ENCODE measurements around the gene F8.

Gene F8

GRCh38 chrX:154809939-154810665 lies 212.4 kb downstream of the F8 start:
- DNase-seq: no peak

DNA sequence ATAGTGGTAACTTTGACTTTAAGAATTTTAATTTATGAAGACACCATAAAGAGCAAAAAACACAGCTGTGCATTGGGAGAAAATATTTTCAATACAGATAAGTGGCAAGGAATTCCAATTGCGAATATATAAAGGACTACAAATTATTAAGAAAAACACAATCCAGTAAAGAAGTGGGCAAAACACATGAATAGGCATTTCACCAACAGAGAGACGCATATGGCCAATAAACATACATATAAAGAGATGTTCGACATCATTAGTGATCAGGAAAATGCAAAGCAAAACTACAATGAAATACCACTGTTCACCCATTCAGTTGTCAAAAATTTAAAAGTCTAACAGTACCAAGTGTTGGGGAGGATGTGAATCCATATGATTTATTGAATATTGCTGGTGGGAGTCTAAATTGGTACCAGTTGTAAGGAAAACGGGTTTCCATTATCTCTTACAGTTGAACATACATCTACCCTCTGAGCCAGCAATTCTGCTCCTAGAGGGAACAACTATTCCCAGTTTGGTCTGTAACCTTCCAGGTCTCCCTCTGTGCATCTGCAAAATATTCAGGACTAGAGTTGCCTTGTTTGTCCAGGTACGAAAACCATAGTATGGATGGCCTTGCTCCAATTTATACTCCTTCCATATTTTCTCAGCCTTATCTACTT lies 215.6 kb downstream of the F8 start:
- no peak for DNase-seq

GRCh38 chrX:154805696-154806091 lies 216.8 kb downstream of the F8 start:
- DNase-seq: no peak

DNA sequence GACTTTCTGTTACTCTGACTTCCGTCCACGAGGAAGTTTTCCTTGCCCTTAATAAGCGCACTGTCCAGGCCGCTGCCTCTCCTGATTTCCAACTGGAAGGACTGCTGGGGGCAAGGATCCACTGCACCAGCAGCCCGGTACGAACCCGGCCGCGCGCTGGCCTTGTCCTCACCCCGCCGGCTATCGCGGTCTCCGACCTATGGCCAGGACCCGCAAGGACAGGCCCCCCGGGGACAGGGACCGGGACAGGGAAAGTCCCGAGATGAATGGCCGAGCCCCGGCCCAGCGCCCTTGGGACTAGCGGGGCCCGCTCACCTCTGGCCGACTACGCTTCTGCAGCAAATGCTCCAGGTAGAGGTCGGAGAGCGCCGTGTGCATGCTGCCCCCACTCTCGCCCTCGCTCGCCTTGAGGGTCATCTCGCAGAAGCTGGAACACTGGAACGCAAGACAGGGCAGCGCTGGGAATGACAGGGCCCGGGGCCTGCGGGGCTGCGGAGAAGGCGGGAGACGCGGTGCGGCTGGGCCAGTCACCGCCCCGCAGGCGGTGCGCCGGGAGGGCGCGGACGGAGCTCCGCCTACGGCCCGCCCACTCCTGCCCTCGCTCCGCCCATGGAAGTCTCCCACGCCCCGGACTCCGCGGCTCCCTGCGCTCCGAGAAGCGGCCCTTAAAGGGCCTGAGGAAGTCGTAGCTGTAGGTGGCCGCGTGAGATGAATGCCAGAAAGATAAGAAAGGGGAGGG lies 217.4 kb downstream of the F8 start, which contains the start of gene MPP1:
Gene MPP1, minus strand, starts transcription at position 529 of the 739 bp plus-strand sequence. Its CDS starts 112 bp downstream, at position 417.
- DNase-seq: no peak

- no peak for DNase-seq
Measured at GRCh38 chrX:154804261-154804956, 218.1 kb downstream of the F8 start.

DNA sequence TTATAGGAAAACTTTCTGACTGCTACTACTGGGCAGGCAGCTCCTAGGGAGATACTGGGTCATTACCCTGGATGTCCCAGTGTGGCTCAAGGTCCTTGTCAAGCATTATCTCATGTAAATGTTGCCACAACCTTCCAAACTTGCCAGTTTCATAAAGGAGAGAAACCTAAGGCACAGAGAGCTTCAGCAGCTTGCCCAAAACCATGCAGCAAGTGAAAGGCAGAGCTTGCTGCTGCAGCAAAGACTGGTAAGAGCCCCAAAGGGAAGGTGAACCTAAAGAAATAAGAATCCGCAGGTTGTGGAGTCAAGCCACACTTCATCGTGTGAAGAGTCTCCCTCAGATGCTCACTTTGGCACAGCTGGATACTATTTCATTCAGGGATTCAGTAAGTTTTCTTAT lies 219.6 kb downstream of the F8 start:
- no peak for DNase-seq

GRCh38 chrX:154800478-154801210 lies 221.9 kb downstream of the F8 start:
- no peak for DNase-seq

DNA sequence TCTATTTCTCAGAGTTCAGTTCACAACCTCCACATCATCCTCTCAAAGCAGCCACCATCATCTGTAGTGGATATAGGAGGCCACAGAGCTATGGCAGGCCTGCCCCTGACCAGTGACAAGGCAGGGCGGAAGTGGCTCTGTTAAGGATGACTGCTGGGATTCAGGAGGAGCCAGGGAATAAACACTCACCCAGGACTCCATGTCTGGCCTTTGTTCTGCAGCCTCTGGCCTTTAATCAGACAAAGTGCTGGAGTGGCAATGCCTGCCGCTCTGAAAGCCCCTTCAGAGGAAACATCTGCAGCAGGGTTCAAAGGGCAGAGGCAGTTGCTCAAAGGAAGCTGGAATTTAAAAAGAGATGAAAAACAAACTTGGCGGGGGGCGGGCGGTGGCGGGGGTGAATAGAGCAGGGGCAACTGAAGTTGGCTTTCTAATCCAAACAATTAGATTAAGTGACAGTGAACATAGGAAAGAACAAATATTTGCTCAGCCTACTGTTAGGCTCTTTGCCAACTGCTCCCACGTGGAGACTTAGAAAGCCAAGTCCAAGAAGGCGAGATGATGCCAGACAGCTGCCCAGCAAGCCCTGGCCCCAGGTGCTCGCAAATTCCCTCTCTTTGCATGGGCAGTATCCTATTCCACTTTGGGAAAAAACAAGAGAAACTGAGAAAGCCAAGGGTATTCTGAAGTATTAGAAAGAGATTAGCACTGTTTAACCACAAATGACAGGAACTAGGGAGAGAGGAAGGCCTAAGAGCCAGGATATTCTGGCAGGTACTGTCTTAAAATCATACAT lies 222.8 kb downstream of the F8 start:
- peak; percentile 62 for DNase-seq

- no peak for DNase-seq
Measured at GRCh38 chrX:154797006-154797405, 225.5 kb downstream of the F8 start.

DNA sequence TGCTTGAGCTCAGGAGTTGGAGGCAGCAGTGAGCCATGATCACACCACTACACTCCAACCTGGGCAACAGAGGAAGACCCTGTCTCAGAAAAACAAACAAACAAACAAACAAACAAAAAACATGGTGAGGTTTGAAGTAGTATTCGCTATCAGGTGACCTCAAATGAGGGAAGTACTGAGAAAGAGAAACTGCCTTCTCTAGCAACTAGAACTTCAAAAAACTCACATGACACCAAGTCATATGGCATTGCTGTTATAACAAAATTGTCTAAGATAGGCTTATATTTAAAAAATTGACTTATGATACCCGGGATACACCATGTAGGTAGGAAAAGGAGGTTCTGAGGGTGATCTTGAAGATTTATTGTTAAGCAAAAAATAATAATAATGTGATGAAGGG lies 227.5 kb downstream of the F8 start:
- DNase-seq: no peak

DNA sequence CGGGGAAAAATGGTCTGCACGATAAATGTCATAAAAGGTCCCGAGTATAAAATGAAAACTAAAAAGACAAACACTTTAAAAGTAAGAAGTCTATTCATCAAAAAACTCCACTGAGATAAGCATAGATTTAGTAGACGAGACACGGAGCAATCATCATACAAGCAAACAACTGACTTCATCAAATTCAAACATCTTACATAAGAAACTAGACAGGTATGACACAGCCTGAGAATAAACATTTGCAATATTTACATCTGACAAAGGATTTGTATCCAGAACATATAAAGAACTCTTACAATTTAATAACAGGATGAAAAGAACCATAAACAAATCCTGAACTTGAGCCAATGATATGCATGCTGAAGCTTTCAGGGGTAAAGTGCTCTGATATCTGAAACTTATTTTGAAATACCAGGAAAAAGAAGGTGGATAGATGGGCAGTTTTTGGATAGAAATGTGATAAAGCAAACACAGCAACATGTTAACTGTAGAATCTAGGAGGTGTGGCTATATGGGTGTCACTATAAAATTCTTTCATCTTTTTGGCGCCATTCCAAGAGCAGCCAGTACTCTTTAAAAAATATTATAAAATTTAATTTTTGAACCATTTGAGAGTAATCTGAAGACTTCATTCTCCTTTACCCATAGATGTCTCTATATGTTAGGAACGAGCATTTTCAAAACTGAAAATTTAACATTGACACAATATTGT lies 229.3 kb downstream of the F8 start:
- DNase-seq: no peak

GRCh38 chrX:154791939-154792338 lies 230.6 kb downstream of the F8 start:
- no peak for DNase-seq

DNA sequence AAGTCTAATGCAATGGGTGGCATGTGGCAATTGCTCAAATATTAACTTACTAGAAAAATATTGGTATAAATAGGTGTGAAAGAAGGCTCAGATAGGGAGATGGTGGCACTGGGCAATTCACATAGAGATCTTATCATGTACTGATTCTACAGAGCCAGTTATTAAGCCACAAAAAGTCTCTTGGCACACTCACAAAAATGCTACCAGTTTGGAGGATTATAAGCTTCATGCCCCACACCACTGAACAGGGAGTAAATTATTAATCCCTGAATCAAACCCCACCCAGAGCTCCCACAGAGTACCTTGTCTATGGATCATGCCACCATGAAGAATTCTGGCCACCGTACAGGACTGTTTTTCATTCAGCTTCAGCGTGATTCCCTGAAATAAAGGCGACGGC lies 231.1 kb downstream of the F8 start:
- no peak for DNase-seq
